ENCODE measurements around the gene POLD2.
A peak's percentile ranks its signal among the peaks of the same experiment; 100 is the strongest.

Gene POLD2

DNA sequence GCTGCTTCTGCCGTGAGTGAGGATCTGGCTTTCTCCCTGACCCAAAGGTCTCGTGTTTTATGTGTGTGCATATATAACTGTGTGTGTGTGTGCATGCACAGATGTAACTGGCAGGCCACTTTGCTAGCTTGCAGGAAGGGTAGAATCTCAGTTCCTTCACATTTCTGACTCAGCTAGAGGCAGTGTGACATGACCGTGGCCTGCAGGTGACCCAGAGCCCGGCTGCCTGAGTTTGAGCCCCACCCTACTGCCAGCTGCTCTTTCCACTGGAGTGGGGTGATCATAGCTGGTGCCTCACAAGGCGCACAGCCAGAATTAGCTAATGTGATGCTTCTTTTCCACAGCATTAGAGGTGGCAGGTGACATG is 27.1 kb upstream of the POLD2 start:
- no peaks in the 10 kb centered on the region for H3K36me3 ChIP-seq (ENCODE audit: control insufficient read depth, low read depth, low read length)
- H3K9ac ChIP-seq (ENCODE audit: low read length) = no peak overlapping the region
- H3K27me3 ChIP-seq (ENCODE audit: control insufficient read depth, insufficient read depth, low read length) = peaks cover 9% of the 10 kb centered on the region
- H3K4me3 ChIP-seq (ENCODE audit: low read length) = no peak overlapping the region
- no peak overlapping the region for H3K27ac ChIP-seq (ENCODE audit: low read length)
- H3K9me3 ChIP-seq (ENCODE audit: control insufficient read depth, low read depth, low read length) = no peaks in the 10 kb centered on the region
- H3K4me1 ChIP-seq (ENCODE audit: control insufficient read depth, low read depth, low read length) = peaks cover 10% of the 10 kb centered on the region

DNA sequence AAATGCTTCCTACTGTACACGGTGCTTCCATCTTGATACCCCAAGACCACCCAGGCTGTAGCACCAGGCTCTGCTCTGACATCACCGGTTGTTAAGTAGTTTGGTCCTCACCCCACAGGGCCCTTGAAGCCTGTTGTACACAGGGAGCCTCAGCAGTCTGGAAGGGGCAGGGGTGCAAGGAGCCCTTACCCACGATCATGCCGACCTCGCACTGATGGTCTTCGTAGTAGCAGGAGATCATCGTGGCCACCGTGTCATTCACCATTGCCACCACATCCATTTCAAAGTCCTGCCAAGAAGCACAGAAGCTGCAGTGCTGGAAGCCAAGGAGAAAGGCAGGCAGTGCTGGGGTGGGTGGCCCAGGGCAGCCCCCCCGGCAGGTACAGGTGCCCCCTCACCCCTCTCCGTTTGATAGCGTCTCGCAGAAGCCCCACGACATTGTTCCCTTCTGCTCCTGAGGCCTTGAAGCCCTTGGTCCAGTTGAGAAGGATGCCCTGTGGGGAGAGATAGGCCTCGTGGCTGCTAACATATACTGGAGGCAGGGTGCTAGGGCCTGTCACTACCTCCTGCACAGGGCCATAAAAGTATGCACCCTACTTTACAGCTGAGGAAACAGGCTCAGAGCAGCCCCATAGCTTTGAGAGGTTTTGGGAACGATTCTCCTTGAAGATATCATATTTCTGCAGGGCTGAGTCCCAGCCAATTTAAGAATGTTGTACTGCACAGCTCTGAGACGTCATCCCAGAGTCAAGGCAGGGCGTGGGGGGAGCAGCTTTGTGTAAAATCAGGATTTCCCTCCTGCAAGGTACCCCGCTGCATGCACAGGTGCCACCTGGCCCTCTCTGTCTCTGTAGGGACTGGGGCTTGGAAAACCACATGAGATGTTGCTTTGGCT is 26.5 kb upstream of the POLD2 start:
- Histone ChIP-seq H3K27ac (ENCODE audit: low read length) (no peak overlapping the region), H3K27me3 (ENCODE audit: control insufficient read depth, insufficient read depth, low read length) (peaks cover 15% of the 10 kb centered on the region), H3K9ac (ENCODE audit: low read length) (no peak overlapping the region), H3K4me3 (ENCODE audit: low read length) (no peak overlapping the region), H3K36me3 (ENCODE audit: control insufficient read depth, low read depth, low read length) (no peaks in the 10 kb centered on the region), H3K4me1 (ENCODE audit: control insufficient read depth, low read depth, low read length) (peaks cover 10% of the 10 kb centered on the region), H3K9me3 (ENCODE audit: control insufficient read depth, low read depth, low read length) (no peaks in the 10 kb centered on the region)

DNA sequence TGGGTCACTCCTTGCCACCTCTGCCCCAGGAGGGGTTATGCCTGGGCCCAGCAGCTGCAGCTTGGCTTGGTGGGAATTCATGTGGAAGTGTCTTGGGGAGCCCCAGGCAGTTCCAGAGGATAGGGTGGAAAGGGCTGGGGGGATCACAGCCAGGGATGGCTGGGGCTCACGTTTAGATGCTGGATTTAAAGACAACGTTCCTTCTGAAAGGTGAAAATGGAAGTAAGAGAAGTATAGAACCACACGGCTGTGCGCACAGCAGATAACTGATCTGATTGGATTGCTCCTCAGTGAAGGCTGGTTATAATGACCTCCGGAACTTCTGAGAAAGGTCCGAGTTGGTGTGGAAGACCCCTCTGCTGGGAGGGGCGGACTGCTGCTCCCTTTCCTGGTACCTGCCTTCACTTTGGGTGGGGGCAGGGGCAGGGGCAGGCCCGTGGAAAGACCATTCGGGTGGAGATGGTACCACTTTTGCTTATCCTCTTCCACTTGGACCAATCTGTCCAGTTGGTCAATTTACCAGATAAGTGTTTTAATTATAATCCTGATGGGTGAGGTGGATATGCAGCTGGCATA is 25.7 kb upstream of the POLD2 start:
- H3K4me3 ChIP-seq (ENCODE audit: low read length) = no peak overlapping the region
- H3K36me3 ChIP-seq (ENCODE audit: control insufficient read depth, low read depth, low read length) = no peaks in the 10 kb centered on the region
- no peak overlapping the region for H3K27ac ChIP-seq (ENCODE audit: low read length)
- peaks cover 23% of the 10 kb centered on the region for H3K27me3 ChIP-seq (ENCODE audit: control insufficient read depth, insufficient read depth, low read length)
- H3K4me1 ChIP-seq (ENCODE audit: control insufficient read depth, low read depth, low read length) = peaks cover 10% of the 10 kb centered on the region
- no peak overlapping the region for H3K9ac ChIP-seq (ENCODE audit: low read length)
- H3K9me3 ChIP-seq (ENCODE audit: control insufficient read depth, low read depth, low read length) = no peaks in the 10 kb centered on the region

DNA sequence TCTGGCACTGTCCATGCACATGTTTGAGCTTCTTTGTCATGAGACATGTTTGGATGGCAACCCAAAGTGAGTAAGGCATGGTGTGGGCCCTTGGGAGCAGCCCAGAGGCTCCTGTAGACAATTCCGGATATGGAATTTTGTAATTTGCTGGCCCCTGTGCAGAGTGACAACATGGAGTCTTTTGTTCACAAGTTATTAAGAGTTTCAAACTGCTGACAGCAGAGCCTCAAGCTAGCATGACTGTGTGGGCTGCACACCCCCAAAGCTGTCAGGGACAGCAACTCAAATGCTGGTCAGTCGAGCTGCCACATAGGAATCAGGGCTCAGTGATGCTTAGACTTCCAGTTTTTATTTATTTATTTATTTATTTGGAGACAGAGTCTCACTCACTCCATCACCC is 24.8 kb upstream of the POLD2 start:
- no peaks in the 10 kb centered on the region for H3K36me3 ChIP-seq (ENCODE audit: control insufficient read depth, low read depth, low read length)
- H3K27ac ChIP-seq (ENCODE audit: low read length) = no peak overlapping the region
- H3K27me3 ChIP-seq (ENCODE audit: control insufficient read depth, insufficient read depth, low read length) = peaks cover 29% of the 10 kb centered on the region
- peaks cover 10% of the 10 kb centered on the region for H3K4me1 ChIP-seq (ENCODE audit: control insufficient read depth, low read depth, low read length)
- H3K4me3 ChIP-seq (ENCODE audit: low read length) = no peak overlapping the region
- no peak overlapping the region for H3K9ac ChIP-seq (ENCODE audit: low read length)
- no peaks in the 10 kb centered on the region for H3K9me3 ChIP-seq (ENCODE audit: control insufficient read depth, low read depth, low read length)

GRCh38 chr7:44147026-44147991 is 24.0 kb upstream of the POLD2 start:
- Histone ChIP-seq H3K4me1 (ENCODE audit: control insufficient read depth, low read depth, low read length) (peaks cover 10% of the 10 kb centered on the region), H3K27ac (ENCODE audit: low read length) (no peak overlapping the region), H3K9ac (ENCODE audit: low read length) (no peak overlapping the region), H3K4me3 (ENCODE audit: low read length) (no peak overlapping the region), H3K36me3 (ENCODE audit: control insufficient read depth, low read depth, low read length) (no peaks in the 10 kb centered on the region), H3K27me3 (ENCODE audit: control insufficient read depth, insufficient read depth, low read length) (peaks cover 29% of the 10 kb centered on the region), H3K9me3 (ENCODE audit: control insufficient read depth, low read depth, low read length) (no peaks in the 10 kb centered on the region)

DNA sequence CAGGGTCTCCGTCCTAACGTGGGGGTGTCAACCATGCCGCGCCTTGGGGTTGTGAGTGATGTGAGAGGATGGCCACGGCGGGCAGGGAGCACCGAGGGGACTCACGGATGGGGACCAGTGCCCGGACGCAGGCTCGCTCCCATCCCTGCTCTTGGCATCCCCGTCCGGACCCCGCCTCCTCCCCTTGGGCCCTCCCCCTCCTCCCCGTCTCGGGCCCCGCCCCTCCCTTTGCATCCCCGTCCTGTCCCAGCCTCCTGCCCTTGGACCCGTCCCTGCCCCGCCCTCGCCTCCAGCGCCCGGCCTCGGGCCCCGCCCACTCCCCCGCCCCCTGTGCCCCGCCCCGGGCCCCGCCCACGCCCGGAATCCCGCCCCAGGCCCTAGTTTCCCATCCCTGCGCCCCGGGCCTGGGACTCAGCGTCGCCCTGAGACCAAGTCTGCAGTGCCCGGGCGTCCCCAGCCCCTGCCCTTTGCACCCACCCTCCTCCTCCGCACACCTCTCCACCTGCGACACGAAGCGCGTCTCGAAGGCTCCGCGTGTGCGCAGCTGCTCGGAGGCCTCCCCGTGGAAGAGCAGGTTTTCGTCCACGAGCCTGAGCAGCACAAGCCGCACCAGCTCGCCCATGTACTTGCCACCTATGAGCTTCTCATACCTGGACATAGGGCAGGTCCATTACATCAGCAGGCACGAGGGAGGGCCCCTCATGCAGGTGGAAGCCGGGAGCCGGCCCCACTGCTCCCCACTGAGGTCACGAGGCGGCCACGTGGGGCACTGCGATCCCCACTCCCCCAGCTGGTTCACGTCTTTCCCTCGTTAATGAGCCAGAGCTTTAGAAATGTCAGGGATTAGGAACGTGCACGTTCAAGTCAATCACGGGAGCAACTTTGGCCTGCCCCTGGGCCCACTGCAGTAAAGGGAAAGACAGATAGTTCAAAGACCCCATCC is 22.9 kb upstream of the POLD2 start:
- H3K27me3 ChIP-seq (ENCODE audit: control insufficient read depth, insufficient read depth, low read length) = peaks cover 29% of the 10 kb centered on the region
- no peaks in the 10 kb centered on the region for H3K9me3 ChIP-seq (ENCODE audit: control insufficient read depth, low read depth, low read length)
- no peaks in the 10 kb centered on the region for H3K36me3 ChIP-seq (ENCODE audit: control insufficient read depth, low read depth, low read length)
- no peak overlapping the region for H3K9ac ChIP-seq (ENCODE audit: low read length)
- no peak overlapping the region for H3K27ac ChIP-seq (ENCODE audit: low read length)
- peaks cover 10% of the 10 kb centered on the region for H3K4me1 ChIP-seq (ENCODE audit: control insufficient read depth, low read depth, low read length)
- H3K4me3 ChIP-seq (ENCODE audit: low read length) = peak overlapping the region; percentile 59

DNA sequence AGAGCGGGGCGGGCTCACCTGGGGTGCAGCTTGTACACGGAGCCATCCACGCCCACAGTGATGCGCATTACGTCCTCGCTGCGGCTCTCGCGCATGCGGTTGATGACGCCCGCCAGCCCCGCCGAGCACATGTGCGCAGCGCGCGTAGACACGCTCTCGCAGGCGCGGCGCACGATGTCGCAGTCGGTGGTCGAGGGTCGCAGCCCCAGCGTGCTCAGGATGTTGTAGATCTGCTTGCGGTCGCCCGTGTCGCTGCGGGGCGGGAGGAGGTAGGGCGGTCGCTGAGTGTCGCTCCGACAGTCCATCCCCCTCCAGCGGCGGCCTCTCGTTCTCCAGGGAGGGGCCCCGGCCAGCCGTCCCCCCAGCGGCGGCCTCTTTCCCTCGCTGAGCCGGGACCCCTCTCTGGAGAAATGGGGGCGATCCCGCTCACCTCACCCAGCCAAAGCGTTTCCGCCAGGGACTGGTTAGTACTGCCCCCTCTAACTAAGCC is 22.2 kb upstream of the POLD2 start:
- Histone ChIP-seq H3K9me3 (ENCODE audit: control insufficient read depth, low read depth, low read length) (no peaks in the 10 kb centered on the region), H3K27ac (ENCODE audit: low read length) (no peak overlapping the region), H3K4me1 (ENCODE audit: control insufficient read depth, low read depth, low read length) (peaks cover 10% of the 10 kb centered on the region), H3K4me3 (ENCODE audit: low read length) (peak overlapping the region; percentile 59), H3K27me3 (ENCODE audit: control insufficient read depth, insufficient read depth, low read length) (peaks cover 29% of the 10 kb centered on the region), H3K36me3 (ENCODE audit: control insufficient read depth, low read depth, low read length) (no peaks in the 10 kb centered on the region), H3K9ac (ENCODE audit: low read length) (no peak overlapping the region)

DNA sequence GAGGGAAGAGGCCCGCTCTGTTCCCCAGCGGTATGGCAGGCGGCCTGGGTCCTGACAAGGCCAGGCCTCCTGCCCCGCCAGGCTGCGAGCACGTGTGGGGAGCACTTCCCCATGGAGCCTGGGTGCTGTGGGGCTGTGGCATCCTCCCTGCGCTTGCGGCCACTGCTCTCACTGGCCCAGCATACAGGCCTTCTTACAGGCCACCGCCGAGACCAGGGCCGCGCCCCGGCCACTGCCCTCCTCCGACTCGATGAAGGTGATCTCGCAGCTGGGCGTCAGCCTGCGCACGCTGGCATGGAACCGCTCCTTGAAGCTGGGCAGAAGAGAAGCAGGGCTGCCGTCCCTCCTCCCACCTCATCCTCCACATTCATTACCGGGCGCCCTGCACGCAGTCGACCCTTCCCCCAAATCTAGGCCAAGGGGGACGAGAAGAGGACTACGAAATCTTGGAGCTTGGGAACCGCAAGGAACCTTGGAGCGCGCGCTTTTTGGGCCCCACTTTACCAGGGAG is 21.7 kb upstream of the POLD2 start:
- Histone ChIP-seq H3K9ac (ENCODE audit: low read length) (no peak overlapping the region), H3K4me3 (ENCODE audit: low read length) (peak overlapping the region; percentile 59), H3K27ac (ENCODE audit: low read length) (no peak overlapping the region)

DNA sequence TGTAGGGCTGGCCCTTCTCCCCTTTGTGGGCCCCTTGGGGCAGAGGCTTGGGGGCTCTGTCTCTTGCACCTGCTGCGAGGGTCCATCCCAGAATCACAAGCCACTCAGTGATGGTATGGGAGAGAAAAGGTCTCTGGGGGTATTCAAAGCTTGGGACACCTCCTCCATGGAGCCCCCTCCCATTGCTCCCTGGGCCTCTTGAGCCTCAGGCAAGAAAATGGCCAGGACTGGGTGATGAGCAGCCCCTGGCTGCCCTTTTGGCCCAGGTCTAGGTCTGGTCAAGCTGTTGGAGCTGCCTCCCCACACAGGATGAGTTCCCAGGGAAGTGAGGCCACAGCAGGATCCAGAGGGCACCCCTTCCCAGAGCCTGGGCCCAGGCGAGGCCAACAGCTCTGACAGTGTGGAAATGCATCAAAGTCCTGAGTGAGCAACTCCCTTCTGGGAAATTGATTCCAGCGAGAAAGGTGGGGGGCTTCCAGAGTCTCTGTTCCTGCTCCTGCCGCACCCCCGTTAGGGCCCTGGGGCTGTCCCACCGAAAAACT is 21.1 kb upstream of the POLD2 start:
- no peaks in the 10 kb centered on the region for H3K9me3 ChIP-seq (ENCODE audit: control insufficient read depth, low read depth, low read length)
- H3K4me3 ChIP-seq (ENCODE audit: low read length) = no peak overlapping the region
- H3K4me1 ChIP-seq (ENCODE audit: control insufficient read depth, low read depth, low read length) = peaks cover 10% of the 10 kb centered on the region
- no peak overlapping the region for H3K9ac ChIP-seq (ENCODE audit: low read length)
- no peak overlapping the region for H3K27ac ChIP-seq (ENCODE audit: low read length)
- peaks cover 29% of the 10 kb centered on the region for H3K27me3 ChIP-seq (ENCODE audit: control insufficient read depth, insufficient read depth, low read length)
- no peaks in the 10 kb centered on the region for H3K36me3 ChIP-seq (ENCODE audit: control insufficient read depth, low read depth, low read length)

More for the DNA sequence above, 21.7 kb upstream of the POLD2 start:
- Histone ChIP-seq H3K4me1 (ENCODE audit: control insufficient read depth, low read depth, low read length) (peaks cover 10% of the 10 kb centered on the region), H3K9me3 (ENCODE audit: control insufficient read depth, low read depth, low read length) (no peaks in the 10 kb centered on the region), H3K36me3 (ENCODE audit: control insufficient read depth, low read depth, low read length) (no peaks in the 10 kb centered on the region), H3K27me3 (ENCODE audit: control insufficient read depth, insufficient read depth, low read length) (peaks cover 29% of the 10 kb centered on the region)

- Histone ChIP-seq H3K36me3 (ENCODE audit: control insufficient read depth, low read depth, low read length) (no peaks in the 10 kb centered on the region), H3K27ac (ENCODE audit: low read length) (no peak overlapping the region), H3K9ac (ENCODE audit: low read length) (no peak overlapping the region), H3K4me1 (ENCODE audit: control insufficient read depth, low read depth, low read length) (peaks cover 10% of the 10 kb centered on the region), H3K4me3 (ENCODE audit: low read length) (no peak overlapping the region), H3K9me3 (ENCODE audit: control insufficient read depth, low read depth, low read length) (no peaks in the 10 kb centered on the region), H3K27me3 (ENCODE audit: control insufficient read depth, insufficient read depth, low read length) (peaks cover 29% of the 10 kb centered on the region)
Observed at GRCh38 chr7:44143646-44144250, 20.4 kb upstream of the POLD2 start.

All from iPS-18a (cell line).